ENCODE measurements around the gene FLNC.

The FLNC gene

DNA sequence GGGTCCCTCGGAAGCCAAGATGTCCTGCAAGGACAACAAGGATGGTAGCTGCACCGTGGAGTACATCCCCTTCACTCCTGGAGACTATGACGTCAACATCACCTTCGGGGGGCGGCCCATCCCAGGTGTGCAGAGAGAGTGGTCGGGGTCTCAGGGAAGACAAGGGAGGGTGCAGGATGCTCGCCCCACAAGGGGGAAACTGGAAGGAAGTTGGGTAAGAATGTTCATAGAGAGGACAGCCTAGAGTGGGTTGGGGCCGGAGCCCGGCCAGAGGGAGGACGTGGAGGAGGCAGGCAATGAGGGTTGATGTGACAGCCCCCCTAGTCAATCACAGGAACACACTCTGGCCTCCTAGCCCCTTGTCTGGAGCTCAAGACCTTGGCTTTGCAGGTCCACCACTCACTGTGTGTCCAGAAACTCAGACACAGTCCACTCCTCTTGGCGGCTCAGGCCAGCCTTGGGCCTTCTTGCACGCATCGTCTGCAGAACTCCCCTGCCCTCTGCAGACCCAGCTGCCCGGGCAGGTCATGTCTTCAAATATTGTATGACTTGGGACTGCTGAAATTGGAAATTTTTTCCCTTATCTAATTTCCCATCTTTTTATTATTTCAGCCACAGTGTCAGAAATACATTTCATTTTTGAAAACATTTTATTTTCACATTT, 16.7 kb downstream of the FLNC start:
- no peak for DNase-seq (ENCODE audit: low read depth)

DNA sequence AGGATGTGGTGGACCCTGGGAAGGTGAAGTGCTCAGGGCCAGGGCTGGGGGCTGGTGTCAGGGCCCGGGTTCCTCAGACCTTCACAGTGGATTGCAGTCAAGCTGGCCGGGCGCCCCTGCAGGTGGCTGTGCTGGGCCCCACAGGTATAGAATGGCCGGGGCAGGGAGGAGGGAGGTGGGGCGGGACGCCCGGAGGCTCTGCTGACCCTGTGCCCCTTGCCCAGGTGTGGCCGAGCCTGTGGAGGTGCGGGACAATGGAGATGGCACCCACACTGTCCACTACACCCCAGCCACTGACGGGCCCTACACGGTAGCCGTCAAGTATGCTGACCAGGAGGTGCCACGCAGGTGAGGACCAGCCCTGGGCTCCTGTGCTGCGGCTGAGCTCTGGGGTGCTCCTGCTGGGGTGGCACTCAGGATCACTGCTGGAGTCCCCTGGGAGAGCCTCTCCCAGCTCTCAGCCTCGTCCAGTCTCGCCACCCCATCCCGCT, 17.6 kb downstream of the FLNC start:
- DNase-seq (ENCODE audit: low read depth): no peak

DNA sequence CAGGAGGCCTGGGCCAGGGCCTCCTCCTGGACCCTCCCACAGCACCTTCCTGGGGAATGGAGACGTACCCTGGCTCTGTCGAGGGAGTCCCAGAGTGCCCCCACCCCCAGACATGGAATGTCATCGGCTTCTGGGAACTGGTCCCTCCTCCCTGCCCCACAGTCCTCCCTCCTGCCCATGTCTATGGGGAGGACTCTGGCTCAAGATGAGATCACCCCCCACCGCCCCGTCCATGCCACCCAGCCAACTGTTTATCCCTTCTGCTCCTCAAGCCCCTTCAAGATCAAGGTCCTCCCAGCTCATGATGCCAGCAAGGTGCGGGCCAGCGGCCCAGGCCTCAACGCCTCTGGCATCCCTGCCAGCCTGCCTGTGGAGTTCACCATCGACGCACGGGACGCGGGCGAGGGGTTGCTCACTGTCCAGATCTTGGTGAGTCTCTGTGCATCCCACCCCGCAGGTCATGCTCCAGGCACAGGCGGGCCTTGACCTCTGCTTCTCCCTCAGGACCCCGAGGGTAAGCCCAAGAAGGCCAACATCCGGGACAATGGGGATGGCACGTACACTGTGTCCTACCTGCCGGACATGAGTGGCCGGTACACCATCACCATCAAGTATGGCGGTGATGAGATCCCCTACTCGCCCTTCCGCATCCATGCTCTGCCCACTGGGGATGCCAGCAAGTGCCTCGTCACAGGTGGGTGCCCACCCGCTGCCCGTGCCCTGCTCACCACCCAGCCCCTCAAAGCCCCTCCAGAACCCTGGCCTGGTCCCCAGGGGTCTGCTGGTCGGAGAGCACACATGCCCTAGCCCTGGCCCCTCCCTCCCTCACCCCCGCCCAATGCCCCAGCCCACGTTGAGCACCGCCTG, 18.3 kb downstream of the FLNC start:
- DNase-seq (ENCODE audit: low read depth): no peak

DNA sequence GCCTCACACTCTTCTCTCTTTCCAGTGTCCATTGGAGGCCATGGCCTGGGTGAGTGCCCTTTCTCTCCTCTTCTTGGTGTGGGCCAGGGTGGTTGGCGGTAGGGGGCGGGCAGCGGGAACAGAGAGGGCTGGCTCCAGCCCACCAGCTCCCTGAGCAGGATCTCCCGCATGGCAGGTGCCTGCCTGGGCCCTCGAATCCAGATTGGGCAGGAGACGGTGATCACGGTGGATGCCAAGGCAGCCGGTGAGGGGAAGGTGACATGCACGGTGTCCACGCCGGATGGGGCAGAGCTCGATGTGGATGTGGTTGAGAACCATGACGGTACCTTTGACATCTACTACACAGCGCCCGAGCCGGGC, 18.9 kb downstream of the FLNC start:
- no peak for DNase-seq (ENCODE audit: low read depth)

DNA sequence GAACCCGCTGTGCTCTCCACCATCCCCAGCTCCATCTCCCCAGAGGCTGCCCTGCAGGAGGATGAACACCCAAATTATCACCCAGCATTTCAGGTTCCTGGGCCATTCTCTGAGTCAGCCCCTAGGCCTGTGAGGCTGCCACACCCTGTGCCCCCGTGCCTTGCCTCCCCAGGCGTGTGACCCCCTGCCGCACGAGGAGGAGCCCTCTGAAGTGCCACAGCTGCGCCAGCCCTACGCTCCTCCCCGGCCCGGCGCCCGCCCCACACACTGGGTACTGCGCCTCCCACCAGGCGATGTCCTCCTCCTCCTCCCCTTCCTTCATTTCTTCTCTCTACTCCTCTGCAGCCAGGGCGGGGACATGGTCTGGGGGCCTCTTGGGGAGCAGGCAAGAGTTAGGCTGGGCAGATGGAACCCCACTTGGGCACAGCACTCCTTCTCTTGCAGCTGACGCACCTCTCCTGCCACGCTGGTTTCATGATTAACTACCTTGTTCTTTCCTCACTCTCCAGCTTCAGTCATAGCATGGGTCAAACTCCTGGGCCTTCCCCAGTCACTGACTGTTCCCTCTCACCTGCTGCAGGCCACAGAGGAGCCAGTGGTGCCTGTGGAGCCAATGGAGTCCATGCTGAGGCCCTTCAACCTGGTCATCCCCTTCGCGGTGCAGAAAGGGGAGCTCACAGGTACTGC, 19.7 kb downstream of the FLNC start:
- DNase-seq (ENCODE audit: low read depth): no peak

DNA sequence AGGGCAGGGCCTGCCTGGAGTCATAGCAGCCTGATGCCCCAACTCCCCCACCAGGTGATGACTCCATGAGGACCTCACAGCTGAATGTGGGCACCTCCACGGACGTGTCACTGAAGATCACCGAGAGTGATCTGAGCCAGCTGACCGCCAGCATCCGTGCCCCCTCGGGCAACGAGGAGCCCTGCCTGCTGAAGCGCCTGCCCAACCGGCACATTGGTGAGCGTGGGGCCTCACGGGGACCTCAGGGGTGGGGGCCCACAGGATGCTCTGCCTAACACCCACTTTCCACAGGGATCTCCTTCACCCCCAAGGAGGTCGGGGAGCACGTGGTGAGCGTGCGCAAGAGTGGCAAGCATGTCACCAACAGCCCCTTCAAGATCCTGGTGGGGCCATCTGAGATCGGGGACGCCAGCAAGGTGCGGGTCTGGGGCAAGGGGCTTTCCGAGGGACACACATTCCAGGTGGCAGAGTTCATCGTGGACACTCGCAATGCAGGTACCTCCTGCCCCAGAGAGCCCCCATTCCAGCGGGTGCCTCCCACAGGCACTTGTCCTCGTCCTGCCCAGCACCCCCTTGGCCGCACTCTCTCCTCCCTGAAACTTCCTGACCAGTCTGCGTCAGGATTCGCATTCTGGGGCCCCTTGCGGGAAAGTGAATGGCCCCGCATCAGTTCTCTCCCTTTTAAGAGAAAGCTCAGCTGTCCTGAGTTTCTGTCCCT, 22.5 kb downstream of the FLNC start:
- no peak for DNase-seq (ENCODE audit: low read depth)

DNA sequence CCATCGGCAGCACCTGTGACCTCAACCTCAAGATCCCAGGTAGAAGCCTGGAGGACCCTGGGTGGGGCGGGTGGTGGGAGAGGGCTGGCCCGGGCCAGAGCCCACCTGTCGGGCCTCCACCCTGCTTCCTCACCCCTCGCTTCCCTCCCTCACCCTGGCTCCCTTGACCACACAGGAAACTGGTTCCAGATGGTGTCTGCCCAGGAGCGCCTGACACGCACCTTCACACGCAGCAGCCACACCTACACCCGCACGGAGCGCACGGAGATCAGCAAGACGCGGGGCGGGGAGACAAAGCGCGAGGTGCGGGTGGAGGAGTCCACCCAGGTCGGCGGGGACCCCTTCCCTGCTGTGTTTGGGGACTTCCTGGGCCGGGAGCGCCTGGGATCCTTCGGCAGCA, 23.6 kb downstream of the FLNC start:
- no peak for DNase-seq (ENCODE audit: low read depth)

DNA sequence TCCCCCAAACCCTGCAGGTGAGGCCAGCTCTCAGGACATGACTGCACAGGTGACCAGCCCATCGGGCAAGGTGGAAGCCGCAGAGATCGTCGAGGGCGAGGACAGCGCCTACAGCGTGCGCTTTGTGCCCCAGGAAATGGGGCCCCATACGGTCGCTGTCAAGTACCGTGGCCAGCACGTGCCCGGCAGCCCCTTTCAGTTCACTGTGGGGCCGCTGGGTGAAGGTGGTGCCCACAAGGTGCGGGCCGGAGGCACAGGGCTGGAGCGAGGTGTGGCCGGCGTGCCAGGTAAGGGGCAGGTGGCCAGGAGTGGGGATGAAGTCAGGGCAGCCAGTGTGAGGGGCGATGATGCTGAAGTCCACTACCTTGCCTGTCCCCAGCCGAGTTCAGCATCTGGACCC, 24.2 kb downstream of the FLNC start:
- DNase-seq (ENCODE audit: low read depth): no peak

DNA sequence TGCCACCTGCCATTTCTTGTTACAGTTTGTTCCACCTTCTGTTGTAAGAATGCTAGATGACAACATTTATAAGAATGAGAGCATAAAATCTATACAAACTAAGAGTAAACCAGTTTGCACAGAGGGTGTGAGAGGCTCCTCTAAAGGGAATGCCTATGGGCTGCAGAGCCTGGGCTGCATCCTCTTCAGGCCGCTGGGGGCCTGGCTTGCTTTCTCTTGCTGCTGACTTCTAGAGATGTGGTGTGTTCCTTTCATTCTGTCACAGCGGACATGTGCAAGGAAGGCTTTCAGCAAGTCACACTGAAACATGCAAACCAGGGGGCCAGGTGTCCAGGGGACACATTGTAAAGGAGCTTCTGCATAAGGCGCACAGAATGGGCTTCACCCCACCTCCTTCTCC, 25.4 kb downstream of the FLNC start:
- no peak for DNase-seq (ENCODE audit: low read depth)

DNA sequence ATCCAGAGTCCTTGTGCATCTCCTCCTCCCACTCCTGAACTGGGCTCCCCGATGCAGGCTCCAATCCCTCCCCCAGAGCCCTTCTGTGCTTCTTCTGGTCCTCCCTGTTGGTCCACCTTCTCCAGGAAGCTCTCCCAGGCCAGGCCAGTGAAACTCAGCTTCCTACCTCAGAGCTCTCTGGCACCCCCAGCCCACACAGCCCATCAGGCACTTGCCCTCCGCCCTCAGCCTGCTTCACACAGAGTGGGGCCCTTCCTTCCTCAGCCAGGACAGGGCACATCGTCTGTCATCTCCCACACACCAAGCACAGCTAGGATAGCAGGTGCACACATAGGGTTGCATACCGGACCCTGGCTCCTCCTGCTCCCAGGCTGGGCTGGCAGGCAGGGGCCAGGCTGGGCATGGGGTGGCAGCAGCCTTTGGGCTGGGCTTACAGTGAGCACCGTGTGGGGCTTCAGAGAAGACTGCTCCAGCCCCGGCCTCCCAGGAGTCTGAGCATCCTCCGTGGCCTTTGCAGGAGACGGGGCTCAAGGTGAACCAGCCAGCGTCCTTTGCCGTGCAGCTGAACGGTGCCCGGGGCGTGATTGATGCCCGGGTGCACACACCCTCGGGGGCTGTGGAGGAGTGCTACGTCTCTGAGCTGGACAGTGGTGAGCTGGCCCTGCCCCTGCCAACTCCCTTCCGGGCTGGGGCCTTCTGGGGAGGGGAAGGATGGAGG, 26.0 kb downstream of the FLNC start:
- no peak for DNase-seq (ENCODE audit: low read depth)

DNA sequence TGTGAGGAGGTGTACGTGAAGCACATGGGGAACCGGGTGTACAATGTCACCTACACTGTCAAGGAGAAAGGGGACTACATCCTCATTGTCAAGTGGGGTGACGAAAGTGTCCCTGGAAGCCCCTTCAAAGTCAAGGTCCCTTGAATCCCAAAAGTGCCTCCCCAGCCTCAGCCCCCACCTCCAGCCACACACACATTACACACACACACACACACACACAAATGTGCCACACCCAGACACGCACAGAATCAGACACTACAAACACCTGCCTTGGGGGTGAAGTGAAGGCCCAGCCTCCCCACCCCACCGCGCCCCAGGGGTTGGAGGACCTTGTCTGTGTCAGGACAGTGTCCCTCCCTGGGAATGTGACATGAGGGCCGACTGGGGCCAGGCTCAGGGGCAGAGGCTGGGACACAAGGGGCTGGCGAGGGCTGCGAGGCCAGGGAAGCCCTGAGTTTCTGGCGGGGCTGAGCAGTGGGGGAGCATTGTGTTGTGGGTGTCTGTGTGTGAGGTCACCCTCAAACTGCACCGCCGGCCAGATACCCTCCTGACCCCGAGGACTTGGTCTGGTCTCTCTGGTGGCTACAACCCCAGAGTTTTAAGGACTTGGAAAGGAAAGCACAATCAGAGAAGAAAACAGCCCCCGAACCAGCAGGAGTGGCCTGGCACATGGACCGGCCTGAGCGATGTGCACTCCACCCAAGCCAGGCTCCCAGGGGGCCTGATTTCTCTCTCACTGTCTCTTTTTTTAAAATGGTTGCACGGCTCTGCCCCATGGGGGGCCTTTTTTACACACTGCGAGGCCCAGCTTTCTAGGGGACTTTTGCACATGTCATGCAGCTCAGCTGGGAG, 28.4 kb downstream of the FLNC start:
- DNase-seq (ENCODE audit: low read depth): no peak

DNA sequence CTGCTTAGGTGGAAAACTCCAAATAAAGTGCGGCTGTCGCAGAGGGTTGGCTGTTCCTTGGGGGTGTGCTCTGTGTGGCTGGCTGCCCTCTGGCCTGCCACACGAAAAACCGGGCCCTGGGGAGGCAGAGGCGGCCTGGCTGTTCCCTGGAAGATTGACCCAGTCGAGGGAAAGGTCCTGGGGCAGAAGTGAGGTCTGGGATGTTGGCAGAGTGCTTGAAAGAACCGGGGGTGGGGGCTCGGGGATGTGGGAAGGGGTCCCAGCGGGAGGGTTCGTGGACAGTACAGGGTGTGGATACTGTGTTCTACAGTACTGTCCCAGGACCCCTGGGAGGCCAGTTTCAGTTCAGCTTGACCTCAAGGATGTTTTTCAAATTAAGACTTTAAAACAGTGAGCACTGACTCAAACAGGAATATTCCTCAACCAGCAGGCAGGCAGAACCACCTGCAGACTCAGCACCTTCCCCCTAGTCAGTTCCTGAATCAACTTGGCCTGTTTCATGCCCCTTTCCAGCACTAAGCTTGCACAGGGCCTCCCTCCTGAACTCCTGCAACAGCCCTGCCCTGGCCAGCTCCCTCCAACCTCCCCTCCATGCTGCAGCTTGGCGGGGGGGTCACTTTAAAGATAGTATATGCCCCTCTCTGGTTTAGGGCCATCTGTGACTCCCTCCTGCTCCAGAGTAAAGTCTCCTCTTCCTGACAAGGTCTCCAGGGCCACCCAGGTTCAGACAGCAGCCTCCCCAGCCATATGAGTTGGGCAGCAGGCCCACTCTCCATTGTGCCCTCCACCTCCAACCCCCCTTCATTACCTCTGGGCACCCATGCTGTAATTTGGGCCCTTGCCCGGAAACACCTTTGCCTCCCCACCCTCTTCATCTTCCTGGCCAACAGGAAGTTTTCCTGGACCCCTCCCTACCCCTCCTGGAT, 29.3 kb downstream of the FLNC start:
- no peak for DNase-seq (ENCODE audit: low read depth)

DNA sequence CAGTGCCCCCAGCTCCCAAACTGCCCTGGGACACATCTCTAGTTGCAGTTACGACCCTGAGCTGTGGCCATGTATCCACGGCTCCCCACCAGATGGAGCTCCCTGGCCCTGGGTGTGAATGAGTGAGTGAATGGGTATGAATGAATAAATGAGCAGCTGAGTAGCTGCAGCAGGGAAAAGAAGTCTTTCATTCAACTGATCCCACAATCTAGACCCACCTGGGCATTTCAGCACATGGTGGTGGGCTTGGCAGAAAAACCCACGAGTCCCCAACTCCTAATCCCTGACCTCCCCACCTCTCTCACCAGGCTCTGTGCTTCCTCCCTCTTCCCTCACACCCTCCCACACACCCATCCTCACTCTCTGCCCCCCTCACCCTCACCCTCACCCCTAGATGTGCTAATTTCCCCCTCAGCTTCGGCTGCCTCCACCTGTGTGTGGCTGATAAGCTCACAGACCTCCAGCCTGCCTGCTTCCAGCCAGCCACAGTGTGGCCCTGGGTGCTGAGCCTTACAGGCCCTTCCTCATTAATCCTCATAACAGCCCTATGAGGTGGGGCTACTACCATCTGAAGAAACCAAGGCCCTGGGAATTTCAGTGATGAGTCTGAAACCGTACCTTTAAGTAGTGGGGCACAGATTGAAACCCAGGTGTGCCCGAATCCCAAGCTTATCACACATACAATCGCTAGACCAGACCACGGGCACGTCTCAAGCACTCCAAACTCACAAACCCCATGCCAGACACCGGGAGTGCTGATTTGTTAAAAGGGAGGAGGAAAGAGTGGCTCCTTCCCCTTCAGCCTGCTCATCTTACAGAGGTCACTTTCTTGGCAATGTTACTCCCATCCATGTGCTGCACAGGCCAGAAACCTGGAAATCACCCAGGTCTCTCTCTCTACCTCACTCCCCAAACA, 30.2 kb downstream of the FLNC start:
- DNase-seq (ENCODE audit: low read depth): peak; percentile 71

DNA sequence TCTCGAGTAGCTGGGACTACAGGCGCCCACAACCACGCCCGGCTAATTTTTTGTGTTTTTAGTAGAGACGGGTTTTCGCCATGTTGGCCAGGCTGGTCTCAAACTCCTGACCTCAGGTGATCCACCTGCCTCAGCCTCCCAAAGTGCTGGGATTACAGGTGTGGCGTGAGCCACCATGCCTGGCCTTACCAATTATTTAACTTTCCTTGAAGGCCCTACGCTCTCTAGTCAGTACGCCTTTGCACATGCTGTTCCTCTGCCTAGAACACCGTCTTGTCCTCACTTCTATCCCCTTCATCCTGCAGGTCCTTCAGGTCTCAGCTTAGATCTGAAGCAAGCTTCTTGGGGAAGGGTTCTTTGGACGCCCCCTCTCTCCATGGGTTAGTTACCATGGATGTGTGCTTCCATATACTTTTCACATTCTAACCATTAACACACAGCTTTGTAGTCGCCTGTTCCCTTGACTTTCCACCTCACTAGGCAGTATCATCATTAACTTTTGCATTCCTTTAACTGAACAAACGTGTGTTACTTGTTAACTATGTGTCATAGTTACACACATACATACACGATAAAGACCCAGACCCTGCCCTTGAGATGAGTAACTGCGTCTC, 31.9 kb downstream of the FLNC start:
- no peak for DNase-seq (ENCODE audit: low read depth)

DNA sequence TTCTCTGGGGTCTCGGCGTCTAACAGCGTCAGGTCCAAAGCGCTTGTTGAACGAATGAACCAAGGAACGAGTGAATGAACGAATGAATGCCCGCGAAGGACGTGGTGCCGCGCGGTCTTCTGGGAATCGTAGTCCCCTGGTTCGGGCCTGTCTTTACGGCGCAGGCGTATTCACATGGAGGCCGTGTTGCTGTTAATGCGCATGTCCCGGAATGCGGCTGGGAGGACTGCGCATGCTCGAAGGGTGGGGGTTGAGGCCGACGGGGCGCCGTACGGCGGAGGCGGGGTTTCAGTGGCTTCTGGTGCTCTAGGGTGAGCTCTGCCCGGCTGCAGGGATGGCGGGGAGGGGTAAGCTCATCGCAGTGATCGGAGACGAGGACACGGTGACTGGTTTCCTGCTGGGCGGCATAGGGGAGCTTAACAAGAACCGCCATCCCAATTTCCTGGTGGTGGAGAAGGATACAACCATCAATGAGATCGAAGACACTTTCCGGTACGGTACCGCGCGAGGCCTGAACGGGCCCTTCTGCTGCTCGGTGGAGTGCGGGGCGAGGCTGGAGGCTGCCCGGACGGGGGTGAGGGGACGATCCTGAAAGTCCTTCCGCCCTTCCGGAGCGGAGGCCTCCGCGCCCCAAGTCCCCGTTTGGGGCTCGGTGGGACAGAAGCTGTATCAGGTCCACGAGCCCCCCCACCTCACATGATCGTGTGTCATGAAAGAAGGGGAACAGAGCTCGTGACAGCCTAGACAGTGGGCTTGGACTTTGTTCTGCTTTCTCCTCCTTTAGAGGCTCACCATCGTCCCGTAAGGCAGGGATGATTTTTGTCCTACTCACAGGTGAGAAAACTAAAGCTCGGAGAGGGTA, 32.6 kb downstream of the FLNC start, which contains the start of gene ATP6V1F:
Gene ATP6V1F (plus strand): TSS at position 286 of the 862 bp plus-strand sequence. CDS start 49 bp downstream, at position 335.
- peak; percentile 96 for DNase-seq (ENCODE audit: low read depth)

DNA sequence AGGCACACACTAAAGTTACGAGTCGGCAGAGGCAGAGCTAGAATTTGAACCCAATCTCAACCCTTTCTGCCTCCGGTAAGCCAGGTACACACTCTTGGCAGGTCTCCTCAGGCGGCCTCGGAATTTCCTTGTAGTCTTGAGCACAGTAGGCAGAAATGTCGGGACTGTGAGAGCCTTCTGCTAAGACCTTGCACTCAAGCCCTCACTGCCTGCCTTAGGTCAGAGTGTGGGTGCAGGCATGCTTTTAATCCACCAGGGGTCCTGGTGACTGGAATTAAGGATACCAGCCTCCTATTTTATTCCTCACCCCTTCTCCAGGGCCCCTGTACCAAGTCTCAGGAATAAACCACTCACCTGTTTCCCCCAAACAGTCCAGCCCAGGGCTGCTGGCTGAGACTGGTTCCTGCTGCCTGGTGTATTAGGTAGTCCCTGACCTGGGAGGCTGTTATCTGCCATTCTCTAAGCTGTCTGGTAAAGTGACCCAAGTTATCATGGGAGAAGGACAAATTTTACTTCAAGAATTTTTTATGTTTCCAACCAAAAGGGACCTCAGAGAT, 33.3 kb downstream of the FLNC start:
- peak; percentile 55 for DNase-seq (ENCODE audit: low read depth)

DNA sequence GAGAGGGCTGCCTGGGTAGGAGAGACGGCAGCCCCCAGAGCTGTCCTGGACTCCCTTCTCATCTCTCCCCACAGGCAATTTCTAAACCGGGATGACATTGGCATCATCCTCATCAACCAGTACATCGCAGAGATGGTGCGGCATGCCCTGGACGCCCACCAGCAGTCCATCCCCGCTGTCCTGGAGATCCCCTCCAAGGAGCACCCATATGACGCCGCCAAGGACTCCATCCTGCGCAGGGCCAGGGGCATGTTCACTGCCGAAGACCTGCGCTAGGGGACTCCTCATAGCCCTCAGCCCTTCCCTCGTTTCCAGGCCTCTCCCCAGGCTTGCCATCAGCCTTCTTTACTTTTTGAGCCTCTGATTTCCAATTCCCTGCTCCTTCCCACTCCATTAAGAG, 35.1 kb downstream of the FLNC start:
- no peak for DNase-seq (ENCODE audit: low read depth)
